NCI-H526 (cell line): Measurements from ENCODE around the gene KCTD17.

ENCODE experiments used
- DNase-seq, 2 experiments: peaks; one replicate each; lab custom pipeline; 2025; lab: John Stamatoyannopoulos, UW

KCTD17 gene

DNA sequence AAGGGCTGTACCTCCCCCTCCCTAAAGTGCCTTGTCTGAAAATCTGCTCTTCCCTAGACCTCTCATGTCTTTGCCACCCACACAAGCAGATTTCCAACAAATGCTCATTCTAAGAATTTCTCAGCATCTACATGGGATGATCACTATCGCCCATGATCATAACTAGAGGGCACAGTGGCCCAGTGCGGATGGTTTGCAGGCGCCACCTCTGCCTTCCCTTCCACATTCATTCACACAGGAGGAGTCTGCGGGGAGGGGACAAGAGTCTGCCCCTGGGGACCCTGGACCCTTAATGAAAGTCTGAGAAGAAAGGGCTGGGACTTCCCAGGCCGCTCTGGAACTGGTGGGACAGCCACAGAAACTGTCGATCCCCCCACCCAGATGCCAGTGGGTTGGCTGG lies 28.9 kb downstream of the KCTD17 start:
- no peak for DNase-seq

DNA sequence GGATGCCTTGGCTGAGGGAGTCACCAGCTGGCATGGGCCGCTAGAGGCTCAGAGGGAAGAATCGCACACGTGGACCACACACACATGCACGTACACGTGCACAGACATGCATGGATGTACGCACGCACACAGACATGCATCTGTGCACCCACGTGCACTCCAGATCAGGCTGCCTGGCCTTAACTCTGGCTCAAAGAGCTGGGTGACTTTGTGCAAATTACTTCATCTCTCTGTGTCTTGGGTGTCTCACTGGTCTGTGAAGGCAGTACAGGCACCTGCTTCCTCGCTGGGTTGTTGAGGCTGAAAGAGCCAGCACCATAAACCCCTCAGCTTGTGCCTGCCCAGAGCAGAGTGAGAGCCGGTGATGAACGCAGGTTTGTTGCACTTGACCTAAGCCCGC lies 29.3 kb downstream of the KCTD17 start:
- no peak for DNase-seq

DNA sequence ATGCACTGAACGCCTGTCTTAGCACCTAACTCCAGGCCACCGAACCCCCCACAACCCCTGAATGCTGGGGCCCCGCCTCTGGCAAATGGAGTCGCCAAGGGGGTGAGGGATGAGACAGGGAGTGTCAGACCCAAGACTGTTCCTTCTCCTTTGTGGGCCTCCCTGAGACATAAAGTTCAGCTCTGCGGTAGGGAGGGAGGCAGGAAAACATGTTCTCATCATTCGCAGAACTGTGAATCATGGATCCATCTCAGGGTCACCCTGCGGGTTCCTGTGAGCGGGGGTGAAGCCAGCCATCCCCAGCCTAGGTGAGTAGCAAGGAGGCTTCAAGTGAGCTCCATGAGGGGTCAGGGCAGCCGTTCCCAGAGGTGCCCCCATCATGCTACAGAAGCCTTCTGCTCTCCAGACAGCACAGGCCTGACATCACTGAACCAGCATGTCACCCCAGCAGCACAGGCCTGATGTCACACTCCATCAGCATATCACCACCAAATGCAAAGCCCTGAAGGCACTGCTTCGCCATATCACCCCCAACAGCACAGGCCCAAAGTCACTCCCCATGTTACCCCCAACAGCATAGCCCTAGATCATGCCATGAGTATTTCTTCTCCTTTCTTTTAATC lies 30.8 kb downstream of the KCTD17 start:
- no peak for DNase-seq

DNA sequence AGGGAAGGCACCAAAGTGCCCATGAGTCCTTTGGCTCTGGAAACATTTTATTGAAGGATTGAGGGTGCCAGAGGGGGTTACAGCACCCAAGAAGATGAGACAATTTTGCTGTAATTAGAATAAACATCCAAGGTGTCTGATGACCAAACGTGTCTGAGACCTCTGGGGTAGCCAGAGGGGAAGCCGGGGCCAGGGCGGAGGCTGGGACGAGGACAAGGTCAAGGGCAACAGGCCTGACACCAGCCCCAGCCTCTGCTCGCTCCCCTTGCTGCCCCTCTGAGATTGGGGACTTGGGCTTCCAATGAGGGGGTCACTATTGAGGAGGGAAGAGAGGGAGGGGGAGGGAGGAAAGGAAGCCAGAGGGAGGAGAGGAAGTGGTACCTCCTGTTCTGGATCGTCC lies 32.4 kb downstream of the KCTD17 start:
- DNase-seq, result no peak

DNA sequence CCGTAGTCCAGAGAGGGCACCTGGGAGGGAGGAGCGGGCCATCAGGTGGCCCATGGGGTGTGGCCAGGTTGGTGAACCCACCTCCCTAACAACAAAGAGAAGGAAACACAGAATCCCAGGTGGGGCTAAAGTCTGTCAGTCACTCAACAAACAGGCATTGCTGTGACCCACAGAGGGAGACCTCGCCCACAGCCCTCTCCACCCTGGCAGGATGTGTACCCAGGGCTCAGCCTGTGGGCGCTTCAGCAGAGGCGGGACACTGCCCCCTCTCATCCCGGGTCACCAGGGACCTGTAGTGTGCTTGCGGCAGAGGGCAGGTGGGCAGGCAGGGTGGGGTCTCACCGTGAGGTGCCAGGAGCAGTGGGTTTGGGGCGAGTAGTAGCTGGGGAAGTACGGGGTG lies 32.8 kb downstream of the KCTD17 start:
- DNase-seq, result no peak

DNA sequence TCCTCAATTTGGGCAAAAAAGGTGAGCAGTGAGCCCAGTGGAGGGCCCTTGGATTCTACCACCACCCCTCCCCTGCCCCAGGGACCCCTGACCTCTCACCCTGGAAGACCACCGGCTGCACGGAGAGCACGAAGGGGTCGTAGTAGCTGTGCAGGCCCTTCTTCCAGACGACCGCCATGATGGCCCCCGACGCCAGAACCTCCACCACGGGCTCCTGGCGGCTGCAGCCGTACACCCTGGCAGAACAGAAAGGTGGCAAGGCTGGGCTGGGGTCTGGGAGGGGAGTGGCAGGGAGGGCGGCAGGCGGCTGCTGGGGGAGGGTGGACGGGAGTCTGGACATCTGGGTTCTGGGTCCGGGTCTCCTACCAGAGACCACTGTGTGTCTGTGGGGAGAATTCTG lies 34.6 kb downstream of the KCTD17 start:
- no peak for DNase-seq

DNA sequence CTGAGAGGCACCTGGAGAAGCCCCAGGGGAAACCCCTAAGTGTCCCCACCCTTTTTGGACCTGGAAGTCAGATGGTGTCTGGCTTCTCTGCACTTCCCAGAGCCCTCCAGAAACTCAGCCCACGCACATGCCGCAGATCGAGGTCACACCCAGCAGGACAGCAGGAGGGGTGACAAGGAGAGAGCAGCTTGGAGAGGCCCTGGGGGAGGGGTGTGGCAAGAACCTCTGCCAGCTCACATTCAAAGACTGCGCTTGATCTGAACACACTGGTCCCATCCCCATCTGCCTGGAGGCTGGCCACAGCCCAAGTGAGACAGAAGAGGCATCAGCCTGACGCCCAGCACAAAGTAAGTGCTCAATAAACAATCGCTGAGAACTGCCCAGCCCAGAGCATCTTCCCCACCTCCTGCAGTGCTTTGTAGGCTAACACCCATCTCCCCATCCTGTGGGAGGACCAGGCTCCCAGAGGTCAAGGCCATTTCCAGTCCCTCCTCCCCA lies 36.6 kb downstream of the KCTD17 start:
- no peak for DNase-seq

DNA sequence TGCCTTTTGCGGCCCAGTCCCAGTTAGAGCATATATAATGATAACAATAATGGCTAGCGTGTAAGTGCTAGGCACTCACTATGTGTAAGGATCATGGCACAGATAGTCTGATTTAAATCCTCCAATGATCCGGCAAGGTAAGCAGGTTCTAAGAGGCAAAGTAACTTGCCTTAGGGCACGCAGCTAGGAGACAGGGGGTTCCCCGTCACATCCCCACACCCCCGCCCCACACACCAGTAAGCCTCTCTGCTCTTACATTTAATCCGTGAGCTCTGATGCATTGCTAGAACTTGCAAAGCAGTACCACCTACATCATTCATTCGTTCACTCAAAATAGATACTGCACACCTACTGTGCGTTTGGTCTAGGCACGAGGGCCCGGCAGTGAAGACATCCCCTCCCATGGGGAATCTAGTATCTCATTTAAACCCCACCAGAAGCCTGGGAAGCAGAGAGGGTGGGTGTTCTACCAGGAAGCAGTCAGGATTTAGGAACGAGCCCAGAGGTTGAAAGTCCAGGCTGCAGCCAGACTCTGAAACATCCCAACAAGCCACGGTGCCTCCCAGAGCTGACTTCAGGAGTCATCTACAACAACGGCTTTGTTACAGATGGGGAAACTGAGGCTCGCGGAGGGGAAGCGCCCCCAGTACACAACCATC lies 37.3 kb downstream of the KCTD17 start:
- no peak for DNase-seq

DNA sequence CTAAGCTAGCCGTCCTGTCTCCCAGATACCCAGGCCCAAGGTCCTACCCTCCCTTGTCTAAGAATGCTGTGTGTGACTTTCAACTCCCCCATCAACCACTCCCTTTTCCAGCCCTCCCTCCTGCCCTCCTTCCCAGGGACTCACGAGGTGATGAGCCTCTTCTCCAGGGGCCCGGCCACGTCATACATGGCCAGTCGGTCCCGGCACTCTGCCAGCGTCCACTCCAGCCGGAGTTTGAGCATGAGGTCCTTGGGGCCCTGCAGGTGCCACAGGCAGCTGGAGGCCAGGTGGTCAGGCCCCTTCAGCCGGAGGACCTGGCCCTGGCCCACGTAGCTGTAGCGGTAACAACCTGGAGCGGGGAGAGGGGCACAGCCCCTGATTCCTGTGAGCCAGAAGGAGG lies 37.9 kb downstream of the KCTD17 start:
- no peak for DNase-seq

DNA sequence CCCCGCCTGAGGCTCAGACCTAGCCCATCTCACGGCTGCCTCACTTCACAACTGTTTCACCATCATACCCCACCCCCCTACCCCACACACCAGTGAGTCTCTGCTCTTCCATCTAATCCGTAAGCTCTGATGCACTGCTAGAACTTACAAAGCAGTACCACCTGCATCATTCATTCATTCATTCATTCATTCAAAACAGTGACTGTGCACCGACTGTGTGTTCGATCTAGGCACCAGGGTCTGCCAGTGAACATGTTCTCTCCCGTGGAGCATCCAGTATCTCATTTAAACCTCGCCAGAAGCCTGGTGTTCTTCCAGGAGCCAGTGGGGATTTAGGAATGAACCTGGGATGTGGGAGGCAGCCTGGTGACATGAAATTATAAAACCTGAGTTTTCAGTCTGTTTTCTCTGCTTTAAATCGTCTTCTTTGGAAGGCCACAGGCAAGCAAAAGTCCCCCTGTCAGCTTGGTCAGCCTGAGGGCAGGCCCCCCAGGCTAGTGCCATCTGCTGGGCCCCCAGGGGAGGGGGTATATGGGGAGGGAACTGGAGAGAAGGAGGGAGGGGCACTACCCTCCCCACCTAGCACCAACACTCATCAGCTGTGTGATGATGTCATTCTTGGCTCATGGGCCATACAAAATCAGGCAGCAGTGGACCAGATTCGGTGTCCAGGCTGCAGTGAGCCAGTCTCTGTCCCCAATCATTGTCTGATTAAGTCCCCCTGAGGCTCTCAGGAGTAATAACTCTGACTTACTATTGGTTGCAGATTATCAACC lies 39.6 kb downstream of the KCTD17 start:
- DNase-seq, result no peak

DNA sequence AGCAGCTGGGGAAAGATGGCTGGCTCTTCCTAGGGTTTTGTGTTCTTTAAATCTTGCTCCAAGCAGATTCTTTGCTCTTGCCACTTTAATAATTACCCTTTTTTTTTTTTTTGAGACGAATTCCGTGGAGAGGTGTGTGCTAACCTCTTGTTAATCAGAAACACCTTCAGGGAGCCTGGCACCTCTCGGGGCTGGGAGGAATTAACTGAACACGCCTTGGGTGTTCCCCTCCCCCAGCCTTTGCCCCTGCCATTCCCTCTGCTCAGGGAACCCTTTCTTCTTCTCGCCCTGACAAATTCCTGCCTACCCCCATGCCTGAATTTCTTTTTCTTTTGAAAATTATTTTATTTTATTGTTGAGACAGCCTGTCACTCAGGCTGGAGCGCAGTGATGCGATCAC lies 40.5 kb downstream of the KCTD17 start:
- no peak for DNase-seq

DNA sequence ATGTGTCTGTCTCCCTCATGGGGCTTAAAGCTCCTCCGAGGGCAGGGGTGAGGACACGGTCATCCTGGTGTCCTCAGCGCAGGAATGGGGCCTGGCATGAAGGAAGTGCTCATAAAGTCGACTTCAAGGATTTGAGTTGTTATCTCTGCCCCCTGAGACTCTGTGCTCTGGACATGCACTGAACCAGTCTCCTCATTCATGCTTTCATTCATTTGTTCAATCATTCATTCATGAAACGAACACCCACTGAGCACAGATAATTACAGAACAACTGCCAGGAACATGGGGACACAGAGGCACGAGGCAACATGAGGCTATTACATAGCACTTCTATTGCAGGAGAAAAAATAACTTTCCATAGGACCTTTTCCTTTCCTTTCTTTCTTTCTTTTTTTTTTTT lies 41.5 kb downstream of the KCTD17 start:
- no peak for DNase-seq

DNA sequence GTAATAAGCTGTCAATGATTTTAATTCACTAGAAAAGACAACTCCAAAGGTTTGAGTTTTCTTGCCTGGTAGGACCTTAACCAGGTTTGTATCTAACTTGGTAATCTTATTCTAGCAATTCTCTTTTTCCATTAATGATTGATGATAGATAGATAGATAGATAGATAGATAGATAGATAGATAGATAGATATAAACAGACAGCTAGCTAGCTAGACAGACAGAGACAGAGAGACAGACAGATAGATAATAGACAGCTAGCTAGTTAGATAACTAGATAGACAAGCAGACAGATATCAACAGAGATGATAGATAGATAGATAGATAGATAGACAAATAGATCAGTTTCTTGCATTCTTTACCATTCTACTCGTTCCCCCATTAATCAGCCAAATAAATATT lies 42.7 kb downstream of the KCTD17 start:
- no peak for DNase-seq

DNA sequence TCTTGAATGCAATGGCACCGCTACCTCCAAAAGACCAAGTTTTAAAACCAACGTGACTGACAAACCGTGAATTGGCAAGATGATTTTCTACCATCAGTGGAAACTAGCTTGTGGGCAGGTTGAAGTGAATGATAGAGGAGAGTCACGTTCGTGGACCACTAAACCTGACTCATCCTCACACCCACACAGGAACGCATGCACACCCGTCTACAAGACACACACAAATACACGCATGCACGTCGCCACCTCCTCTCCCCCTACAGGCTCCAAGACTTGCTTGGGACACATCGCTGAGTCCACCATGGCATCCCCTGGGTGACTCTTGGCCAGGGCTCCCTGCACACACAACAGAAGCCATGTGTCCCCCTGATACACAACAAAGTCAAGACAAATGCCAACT lies 43.6 kb downstream of the KCTD17 start:
- DNase-seq, result no peak

DNA sequence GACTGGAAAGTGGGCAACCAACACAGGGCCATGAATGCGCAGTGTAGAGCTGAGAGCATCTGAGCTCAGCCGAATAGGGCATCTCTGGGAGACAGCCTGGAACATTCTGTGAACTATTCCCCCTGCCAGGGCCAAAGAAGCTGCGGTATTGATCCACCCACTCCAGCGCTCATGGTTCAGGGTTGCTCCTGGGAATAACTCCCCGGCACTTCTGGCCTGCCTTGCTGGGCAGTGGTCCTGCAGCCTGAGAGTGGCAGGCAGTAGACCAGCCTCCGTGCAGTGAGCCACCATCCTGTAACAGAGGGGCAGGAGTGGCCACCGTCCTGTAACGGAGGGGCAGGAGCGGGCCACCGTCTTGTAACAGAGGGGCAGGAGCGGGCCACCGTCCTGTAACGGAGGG lies 45.8 kb downstream of the KCTD17 start:
- no peak for DNase-seq

DNA sequence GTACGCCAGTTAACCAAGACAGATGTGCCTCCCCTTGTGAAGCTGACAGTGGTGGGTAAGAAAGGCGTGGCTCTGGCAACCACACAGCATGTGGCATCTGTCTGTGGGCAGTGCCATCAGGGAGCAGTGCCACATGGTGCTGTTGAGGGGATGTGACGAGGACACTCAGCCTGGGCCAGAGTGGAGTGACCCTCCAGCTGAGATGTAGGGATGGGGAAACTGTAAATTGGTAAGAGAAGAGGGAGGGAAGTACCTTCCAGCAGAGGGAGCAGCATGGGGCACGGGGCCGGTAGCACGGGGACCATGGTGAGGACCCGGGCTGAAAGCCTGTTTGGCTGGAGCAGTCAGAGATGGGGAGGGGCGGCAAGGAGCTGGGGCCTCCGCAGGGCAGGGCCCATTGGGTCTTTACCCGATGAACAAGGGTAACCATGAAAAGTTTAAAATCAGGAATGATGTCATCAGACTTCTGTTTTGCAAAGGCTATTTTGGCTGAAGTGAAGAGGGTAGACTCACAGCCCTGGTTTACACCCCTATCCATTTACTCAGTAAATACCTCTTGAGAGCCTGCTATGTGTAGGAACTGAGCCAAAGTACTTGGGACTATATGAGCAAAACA lies 47.5 kb downstream of the KCTD17 start:
- no peak for DNase-seq

DNA sequence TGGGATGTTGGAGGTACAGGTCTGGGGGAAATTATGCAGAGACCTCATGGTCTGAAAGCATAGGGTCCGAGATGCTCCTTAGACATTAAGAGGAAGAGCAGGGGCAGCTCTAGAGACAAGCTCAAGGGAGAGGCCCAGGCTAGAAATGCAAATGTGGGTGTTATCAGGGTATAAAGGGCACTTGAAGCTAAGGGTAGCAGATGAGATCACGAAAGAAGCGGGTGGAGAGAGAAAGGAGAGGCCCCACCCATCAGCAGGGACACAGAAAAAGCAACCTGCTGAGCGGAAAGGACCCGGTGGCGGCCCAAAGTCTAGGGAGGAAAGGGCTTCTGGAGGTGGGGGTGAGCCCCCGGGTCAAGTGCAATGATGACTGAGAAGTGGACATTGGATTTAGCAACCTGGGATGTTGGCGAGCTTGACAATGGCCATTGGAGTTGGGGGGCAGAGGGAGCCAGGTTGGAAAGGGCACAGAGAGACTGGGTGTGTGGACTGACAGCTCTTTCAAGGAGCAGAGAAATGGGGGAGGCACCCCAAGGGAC lies 49.1 kb downstream of the KCTD17 start:
- DNase-seq, result peak; percentile 12 to 39

DNA sequence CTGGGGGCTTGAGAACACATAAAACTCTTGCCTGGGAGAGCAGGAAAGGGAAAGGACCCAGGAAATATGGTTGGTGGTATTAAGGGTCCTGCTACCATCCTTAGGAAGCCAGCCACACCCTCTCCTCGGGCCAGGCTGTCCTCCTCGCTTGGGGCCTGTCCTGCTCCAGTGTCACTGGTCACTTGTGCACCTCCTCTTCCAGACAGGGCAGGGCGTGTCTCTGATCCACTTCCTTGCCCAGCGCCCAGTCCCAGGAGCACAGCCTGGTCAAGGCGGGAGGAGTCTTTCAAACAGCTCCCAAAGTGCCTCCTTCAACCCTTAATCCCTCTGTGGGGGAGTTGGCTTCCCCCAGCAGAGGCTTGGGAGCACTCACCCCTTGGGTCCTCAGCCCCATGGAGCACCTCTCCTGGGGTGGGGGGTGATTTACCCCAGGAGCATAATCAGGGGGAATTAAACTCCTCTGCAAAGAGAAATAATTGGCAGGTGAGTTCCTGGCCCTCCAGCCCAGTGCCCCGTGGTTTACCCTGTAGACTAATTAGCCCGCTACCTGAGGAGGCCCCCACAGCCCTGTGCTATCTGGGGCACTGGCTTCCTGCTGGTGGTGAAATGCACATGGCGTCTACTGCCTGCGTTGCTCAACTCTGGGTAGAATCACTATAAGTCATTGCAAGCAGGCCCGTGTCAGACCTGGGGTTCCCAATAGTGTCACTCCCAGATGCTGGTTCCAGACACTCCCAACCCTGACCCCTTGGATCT lies 49.9 kb downstream of the KCTD17 start:
- DNase-seq, result no peak

DNA sequence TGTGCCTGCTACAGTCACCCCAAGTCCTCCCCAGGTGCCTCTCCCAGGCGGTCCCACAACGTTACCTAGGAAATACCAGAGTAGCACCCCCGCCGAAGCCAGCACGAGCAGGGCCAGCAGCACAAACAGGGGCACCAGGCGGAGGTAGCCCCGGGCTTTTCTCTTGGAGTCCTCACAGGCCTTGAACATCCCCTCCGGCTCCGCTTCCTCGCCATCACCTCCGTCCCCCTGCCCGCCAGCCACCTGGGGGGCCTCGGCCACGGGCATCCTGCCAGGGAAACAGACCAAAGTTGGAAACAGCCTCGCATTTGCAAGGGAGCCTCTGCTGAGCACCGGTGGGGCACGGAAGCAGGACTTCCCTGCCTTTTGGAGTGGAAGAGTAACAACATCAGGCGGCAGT lies 51.6 kb downstream of the KCTD17 start:
- no peak for DNase-seq

DNA sequence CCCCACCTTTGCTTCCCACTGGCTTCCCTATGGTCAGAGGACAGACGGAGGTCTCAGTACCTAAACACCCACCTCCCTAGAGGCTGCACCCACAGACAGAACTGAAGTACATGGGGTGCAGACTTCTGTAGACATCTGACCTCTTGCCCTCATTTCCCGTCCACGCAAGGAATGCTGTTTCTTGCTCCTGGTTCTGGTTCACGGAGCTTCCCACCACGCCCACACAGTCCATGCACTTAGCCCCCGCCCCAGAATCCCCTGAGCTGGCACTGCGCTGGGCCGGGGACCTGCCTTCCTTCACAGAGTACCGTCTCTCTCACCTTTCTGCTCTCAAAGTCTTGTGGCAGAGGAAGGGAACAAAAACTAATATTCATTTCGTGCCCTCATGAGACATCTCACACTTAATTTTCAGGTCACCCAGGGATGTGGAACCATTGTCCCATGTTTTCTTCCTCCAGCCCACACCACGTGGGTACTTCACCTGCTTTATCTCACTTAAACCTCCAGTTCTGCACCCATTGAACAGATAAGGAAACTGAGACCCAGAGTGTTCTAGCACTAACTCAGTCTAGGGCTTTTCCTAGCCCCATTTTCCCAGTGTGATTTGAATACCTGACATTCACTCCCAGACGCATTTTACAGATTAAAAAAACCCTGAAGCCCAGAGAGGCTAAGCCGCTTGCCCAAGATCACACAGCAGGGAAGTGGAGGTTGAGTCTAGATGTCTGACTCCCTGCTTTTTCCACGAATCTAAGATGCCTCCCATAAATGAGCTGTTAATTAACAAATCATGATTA lies 52.3 kb downstream of the KCTD17 start:
- DNase-seq, result no peak

DNA sequence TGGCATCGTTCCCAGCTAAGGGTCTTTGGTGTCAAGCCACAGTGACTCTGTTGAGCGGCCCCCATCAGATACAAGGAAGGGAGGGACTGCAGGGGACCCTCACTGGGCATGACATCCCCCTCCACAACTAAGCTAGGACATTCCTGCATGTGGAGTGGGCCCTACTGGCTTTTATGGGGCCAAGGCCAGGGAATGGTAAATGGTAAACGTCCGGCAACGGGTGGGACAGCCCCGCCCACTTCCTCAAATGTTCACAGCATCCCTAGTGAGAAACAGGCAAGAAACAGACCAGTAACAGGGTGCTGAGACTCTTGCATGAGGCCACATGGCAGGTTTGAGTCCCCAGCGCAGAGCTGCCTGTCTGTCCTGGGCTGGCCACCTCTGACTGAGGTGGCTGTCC lies 53.6 kb downstream of the KCTD17 start:
- DNase-seq, result no peak
